ENCODE measurements around the gene SBSN. TPM values are rescaled to one million over a fixed set of nuclear protein-coding genes. Genes with fewer than 3 reads are reported as not detected.

SBSN gene
- total RNA-seq, 4 donors from 2014 or later: 0.93 TPM; not detected in 3

Other genes starting within 250 kb of the SBSN start
- gene HAMP, start 245.8 kb downstream of the SBSN start, total RNA-seq: 1 to 10 TPM in 1 of 4 donors, not detected in 3; 1.3 TPM
- not detected for gene MAG, start 236.2 kb downstream of the SBSN start, total RNA-seq
- 1 to 10 TPM; 1.3 to 5.8 (median 2.7) TPM for gene CD22, start 199.1 kb downstream of the SBSN start, total RNA-seq
- not detected for gene FFAR1, start 180.4 kb downstream of the SBSN start, total RNA-seq
- gene FFAR3, start 169.9 kb downstream of the SBSN start, total RNA-seq: 1 to 10 TPM in 3 of 4 donors, under 1 TPM in 1; 0.95 to 5.5 (median 2.2) TPM
- gene GPR42, start 157.2 kb downstream of the SBSN start, total RNA-seq: under 1 TPM in 2 of 4 donors, not detected in 2; 0.37 to 0.79 TPM
- gene FFAR2, start 80.1 kb downstream of the SBSN start, total RNA-seq: 1 to 10 TPM in 1 of 4 donors, under 1 TPM in 3; 0.46 to 4.4 (median 0.80) TPM
- gene KRTDAP, start 37.8 kb downstream of the SBSN start, total RNA-seq: not detected
- gene DMKN, start 14.7 kb downstream of the SBSN start, total RNA-seq: 10 to 100 TPM in 3 of 4 donors, 1 to 10 TPM in 1; 2.8 to 48.9 (median 33.8) TPM
- gene GAPDHS, start 5.1 kb upstream of the SBSN start, total RNA-seq: not detected
- 100 to 1,000 TPM in 1 of 4 donors, 10 to 100 TPM in 3; 67.1 to 114 (median 74.5) TPM for gene TMEM147, start 17.3 kb upstream of the SBSN start, total RNA-seq
- not detected for gene ATP4A, start 35.3 kb upstream of the SBSN start, total RNA-seq
- gene PMIS2, start 57.9 kb upstream of the SBSN start, total RNA-seq: not detected
- 1 to 10 TPM; 4.0 to 7.3 (median 5.1) TPM for gene HAUS5, start 84.4 kb upstream of the SBSN start, total RNA-seq
- gene RBM42, start 100.7 kb upstream of the SBSN start, total RNA-seq: 10 to 100 TPM; 35.0 to 41.7 (median 39.6) TPM
- gene ETV2, start 113.4 kb upstream of the SBSN start, total RNA-seq: under 1 TPM in 2 of 4 donors, not detected in 2; 0.65 to 0.82 TPM
- 100 to 1,000 TPM; 391 to 611 (median 538) TPM for gene COX6B1, start 120.0 kb upstream of the SBSN start, total RNA-seq
- under 1 TPM in 1 of 4 donors, not detected in 3; 0.44 TPM for gene UPK1A, start 138.2 kb upstream of the SBSN start, total RNA-seq
- gene ZBTB32, start 176.2 kb upstream of the SBSN start, total RNA-seq: under 1 TPM in 2 of 4 donors, not detected in 2; 0.47 to 0.72 TPM
- 10 to 100 TPM; 11.5 to 28.7 (median 19.8) TPM for gene KMT2B, start 189.7 kb upstream of the SBSN start, total RNA-seq
- gene IGFLR1, start 214.1 kb upstream of the SBSN start, total RNA-seq: 10 to 100 TPM in 2 of 4 donors, 1 to 10 TPM in 2; 5.8 to 14.8 (median 10.1) TPM
- 10 to 100 TPM; 18.4 to 23.8 (median 22.9) TPM for gene U2AF1L4, start 217.1 kb upstream of the SBSN start, total RNA-seq
- gene PSENEN, start 217.3 kb upstream of the SBSN start, total RNA-seq: 10 to 100 TPM; 28.1 to 58.6 (median 37.9) TPM
- gene LIN37, start 220.3 kb upstream of the SBSN start, total RNA-seq: 10 to 100 TPM; 11.3 to 18.3 (median 15.6) TPM
- 100 to 1,000 TPM; 107 to 203 (median 128) TPM for gene HSPB6, start 228.7 kb upstream of the SBSN start, total RNA-seq
- 1 to 10 TPM; 3.7 to 7.5 (median 5.3) TPM for gene PROSER3, start 229.9 kb upstream of the SBSN start, total RNA-seq
- 1 to 10 TPM in 3 of 4 donors, under 1 TPM in 1; 0.84 to 9.1 (median 2.5) TPM for gene ARHGAP33, start 247.3 kb upstream of the SBSN start, total RNA-seq